Natural killer cell (primary cell): ENCODE data around the gene GALNTL6. TPM values are rescaled to one million over a fixed set of nuclear protein-coding genes. Genes with fewer than 3 reads are reported as not detected.

ENCODE experiments used
- ATAC-seq, 3 donors: fragments of 150-1000 bp in 2 of 3; fragments of 200-7000 bp in 1 of 3; cut with Tn5 transposase; 1 replicate in 1 of 3; 2 replicates in 2 of 3; pipeline ENCODE4 v1.10.0; 2021; ENCODE audit warnings: mild to moderate bottlenecking in 2 of 3, moderate library complexity in 2 of 3
- DNase-seq, 2 donors: peaks; one replicate each; pipeline versions ENCODE4 v3.0.0 to v3.0.0-alpha.2; 2013 to 2021; ENCODE audit warnings: mixed read lengths in 1 of 2
- H3K27ac ChIP-seq: one replicate; pipeline ENCODE4 v1.5.1; 2013; ENCODE audit warnings: mild to moderate bottlenecking, low read length
- H3K27me3 ChIP-seq: one replicate; pipeline ENCODE4 v1.6.1; 2013; ENCODE audit warnings: low read length; ENCODE audit not compliant: control insufficient read depth, insufficient read depth
- H3K36me3 ChIP-seq: one replicate; pipeline ENCODE4 v1.6.1; 2013; ENCODE audit warnings: low read length; ENCODE audit not compliant: control insufficient read depth, insufficient read depth
- H3K4me1 ChIP-seq: one replicate; pipeline ENCODE4 v1.6.1; 2013; ENCODE audit warnings: low read length; ENCODE audit not compliant: control insufficient read depth, insufficient read depth
- H3K4me3 ChIP-seq: one replicate; pipeline ENCODE4 v1.5.1; 2013; ENCODE audit warnings: low read length
- H3K9me3 ChIP-seq: one replicate; pipeline ENCODE4 v1.6.1; 2013; ENCODE audit warnings: low read length; ENCODE audit not compliant: control insufficient read depth, insufficient read depth
- H3K27ac Mint-ChIP-seq, 2 donors: one replicate each; pipeline ENCODE4 v1.8.0; 2022; ENCODE audit warnings: mild to moderate bottlenecking in 2 of 2, mixed read lengths in 2 of 2, moderate library complexity in 1 of 2
- H3K27me3 Mint-ChIP-seq, 2 donors: one replicate each; pipeline ENCODE4 v1.8.0; 2022; ENCODE audit warnings: low read depth in 2 of 2, mixed read lengths in 2 of 2
- H3K36me3 Mint-ChIP-seq: one replicate; pipeline ENCODE4 v1.8.0; 2022; ENCODE audit warnings: mixed read lengths
- H3K4me1 Mint-ChIP-seq, 2 donors: one replicate each; pipeline ENCODE4 v1.8.0; 2022; ENCODE audit warnings: mixed read lengths in 2 of 2
- H3K4me3 Mint-ChIP-seq: one replicate; pipeline ENCODE4 v1.8.0; 2022; ENCODE audit warnings: mild to moderate bottlenecking, moderate library complexity, mixed read lengths
- H3K9me3 Mint-ChIP-seq, 2 donors: one replicate each; pipeline ENCODE4 v1.8.0; 2022; ENCODE audit warnings: mixed read lengths in 2 of 2
- WGBS: methylation state at CpG from one replicate; pipeline ENCODE4 v1.1.7; 2013; ENCODE audit warnings: missing lambda C conversion rate; ENCODE audit not compliant: insufficient coverage; 5-methylcytosine and 5-hydroxymethylcytosine counted together
- intact Hi-C: fragments of 100-400 bp; cut with micrococcal nuclease; formaldehyde crosslinking; loops from one replicate; pipeline ENCODE4 v1.14.2; 2022
- total RNA-seq, 4 donors: library from RNA; stranded (reverse); fragments of 120-200 nt in 1 of 4; gene quantifications; one replicate each; pipeline versions ENCODE4 v1.2.3 to v1.2.4, GENCODE V29; 2013 to 2022
- TF ChIP-seq, protein P1 (sequence below): fragments of 200-600 bp; IDR thresholded peaks from one replicate; pipeline ENCODE4 v1.8.0; 2022; ENCODE audit warnings: antibody characterized with exemption

The GALNTL6 gene
- total RNA-seq, 3 donors from 2014 or later (not counting 1 experiment from before 2014, with no cell fraction given), result not detected

DNA sequence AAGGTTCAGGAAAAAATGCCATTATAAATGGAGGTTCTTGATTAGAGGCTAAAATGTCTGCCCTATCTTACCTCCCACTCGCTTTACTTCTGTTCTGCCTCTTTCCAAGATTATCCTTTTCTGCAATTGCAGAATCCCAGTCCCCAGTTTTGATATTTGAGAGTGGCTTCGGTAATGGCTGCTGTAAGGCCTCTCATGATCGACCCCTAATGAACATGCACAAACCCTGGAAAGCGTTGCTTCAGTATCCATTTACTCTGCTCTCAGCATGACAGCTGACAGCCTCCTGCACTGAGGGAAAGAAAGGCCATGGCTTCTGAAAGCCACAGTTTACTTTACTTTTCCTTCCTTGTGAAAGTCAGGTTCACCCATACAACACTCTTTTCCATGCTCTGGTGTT lies 1030.0 kb downstream of the GALNTL6 start:
- no peak overlapping the region for H3K27ac ChIP-seq
- H3K4me1 ChIP-seq, result no peaks in the 10 kb centered on the region
- H3K9me3 ChIP-seq, result no peaks in the 10 kb centered on the region
- H3K27me3 Mint-ChIP-seq, result no peaks in the 10 kb centered on the region
- intact Hi-C loops, result no loop called here
- no peak overlapping the region for H3K27ac Mint-ChIP-seq
- TF ChIP-seq, protein P1, sequence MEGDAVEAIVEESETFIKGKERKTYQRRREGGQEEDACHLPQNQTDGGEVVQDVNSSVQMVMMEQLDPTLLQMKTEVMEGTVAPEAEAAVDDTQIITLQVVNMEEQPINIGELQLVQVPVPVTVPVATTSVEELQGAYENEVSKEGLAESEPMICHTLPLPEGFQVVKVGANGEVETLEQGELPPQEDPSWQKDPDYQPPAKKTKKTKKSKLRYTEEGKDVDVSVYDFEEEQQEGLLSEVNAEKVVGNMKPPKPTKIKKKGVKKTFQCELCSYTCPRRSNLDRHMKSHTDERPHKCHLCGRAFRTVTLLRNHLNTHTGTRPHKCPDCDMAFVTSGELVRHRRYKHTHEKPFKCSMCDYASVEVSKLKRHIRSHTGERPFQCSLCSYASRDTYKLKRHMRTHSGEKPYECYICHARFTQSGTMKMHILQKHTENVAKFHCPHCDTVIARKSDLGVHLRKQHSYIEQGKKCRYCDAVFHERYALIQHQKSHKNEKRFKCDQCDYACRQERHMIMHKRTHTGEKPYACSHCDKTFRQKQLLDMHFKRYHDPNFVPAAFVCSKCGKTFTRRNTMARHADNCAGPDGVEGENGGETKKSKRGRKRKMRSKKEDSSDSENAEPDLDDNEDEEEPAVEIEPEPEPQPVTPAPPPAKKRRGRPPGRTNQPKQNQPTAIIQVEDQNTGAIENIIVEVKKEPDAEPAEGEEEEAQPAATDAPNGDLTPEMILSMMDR, result no peak
- no peak overlapping the region for H3K4me3 Mint-ChIP-seq
- DNase-seq, result no peak
- no peak overlapping the region for H3K4me3 ChIP-seq
- WGBS, result 56% methylated on average over 3 of the region's 4 CpGs
- no peaks in the 10 kb centered on the region for H3K36me3 Mint-ChIP-seq
- H3K9me3 Mint-ChIP-seq, result no peaks in the 10 kb centered on the region
- no peak for ATAC-seq
- H3K27me3 ChIP-seq, result no peaks in the 10 kb centered on the region
- H3K4me1 Mint-ChIP-seq, result no peaks in the 10 kb centered on the region
- H3K36me3 ChIP-seq, result no peaks in the 10 kb centered on the region

DNA sequence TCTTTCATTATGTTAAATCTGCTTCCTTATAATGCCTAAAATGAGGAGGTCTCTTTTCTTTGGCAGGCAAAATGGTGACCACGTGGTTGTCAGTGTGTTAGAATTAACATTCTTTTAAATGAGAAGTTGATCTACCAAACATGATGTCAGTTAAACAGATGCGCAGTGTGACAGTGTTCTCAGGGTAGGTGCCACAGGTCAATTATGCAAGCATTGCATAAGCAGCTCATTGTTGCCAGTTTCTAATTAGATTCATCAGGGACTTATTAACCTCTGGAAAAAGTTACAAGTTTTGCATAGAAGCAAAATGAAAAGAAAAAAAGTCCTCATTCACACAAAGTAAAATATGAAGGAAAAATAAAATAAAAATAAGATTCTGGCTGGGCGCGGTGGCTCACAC lies 1031.4 kb downstream of the GALNTL6 start:
- Histone ChIP-seq H3K36me3 (no peaks in the 10 kb centered on the region), H3K9me3 (no peaks in the 10 kb centered on the region), H3K4me1 (no peaks in the 10 kb centered on the region), H3K27me3 (no peaks in the 10 kb centered on the region), H3K27ac (no peak overlapping the region), H3K4me3 (no peak overlapping the region)
- Mint-ChIP-seq H3K4me3 (no peak overlapping the region), H3K27me3 (no peaks in the 10 kb centered on the region), H3K4me1 (no peaks in the 10 kb centered on the region), H3K9me3 (no peaks in the 10 kb centered on the region), H3K27ac (no peak overlapping the region), H3K36me3 (no peaks in the 10 kb centered on the region)
- no peak for ATAC-seq
- no peak for DNase-seq
- WGBS, result 94% methylated on average over 4 of the region's 4 CpGs
- intact Hi-C loops, result no loop called here
- TF ChIP-seq, protein P1, result no peak

DNA sequence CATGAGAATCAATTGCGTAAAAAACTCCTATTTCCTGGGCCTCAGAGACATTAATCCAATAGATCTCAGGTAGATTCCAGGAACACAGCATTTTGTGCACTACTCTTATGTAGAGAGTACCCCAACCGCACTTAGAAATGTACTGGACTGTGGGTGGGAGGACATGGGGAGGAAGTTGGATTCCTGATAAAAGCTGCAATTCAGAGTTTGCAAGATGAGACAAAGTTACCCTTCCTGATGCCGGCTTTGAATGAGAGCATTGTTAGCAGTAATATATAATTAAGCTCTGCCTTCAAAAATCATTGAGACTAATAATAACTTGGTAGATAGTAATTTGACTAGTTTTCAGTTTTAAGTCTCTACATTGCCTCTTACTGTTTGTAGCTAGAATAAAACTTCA lies 1032.1 kb downstream of the GALNTL6 start:
- H3K36me3 Mint-ChIP-seq, result no peaks in the 10 kb centered on the region
- no peaks in the 10 kb centered on the region for H3K27me3 Mint-ChIP-seq
- no peaks in the 10 kb centered on the region for H3K9me3 ChIP-seq
- H3K4me3 ChIP-seq, result no peak overlapping the region
- WGBS, result 96% methylated on average over 2 of the region's 3 CpGs
- H3K27ac Mint-ChIP-seq, result no peak overlapping the region
- no peak overlapping the region for H3K27ac ChIP-seq
- DNase-seq, result no peak
- no peaks in the 10 kb centered on the region for H3K4me1 ChIP-seq
- intact Hi-C loops, result no loop called here
- no peaks in the 10 kb centered on the region for H3K4me1 Mint-ChIP-seq
- TF ChIP-seq, protein P1, result no peak
- H3K36me3 ChIP-seq, result no peaks in the 10 kb centered on the region
- ATAC-seq, result no peak
- H3K4me3 Mint-ChIP-seq, result no peak overlapping the region
- H3K9me3 Mint-ChIP-seq, result peaks cover 0 to 3% of the 10 kb centered on the region in 2 donors
- no peaks in the 10 kb centered on the region for H3K27me3 ChIP-seq

DNA sequence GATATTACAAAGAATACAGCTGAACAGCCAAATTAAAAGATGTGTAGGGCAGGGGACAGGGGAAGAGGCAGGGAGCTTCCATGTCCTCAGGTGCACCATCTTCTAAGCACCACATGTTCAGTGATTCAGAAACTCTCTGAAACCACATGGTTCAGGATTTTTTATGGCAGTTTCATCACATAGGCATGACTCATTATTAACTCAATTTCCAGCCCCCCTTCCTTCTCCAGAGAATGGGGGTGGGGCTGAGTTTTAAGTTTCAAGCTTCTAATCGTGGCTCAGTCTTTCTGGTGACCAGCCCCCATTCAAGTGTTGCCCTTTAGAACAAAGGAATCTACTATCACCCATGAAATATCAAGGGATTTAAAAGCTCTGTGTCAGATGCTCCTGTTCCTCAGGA lies 1037.6 kb downstream of the GALNTL6 start:
- H3K27me3 Mint-ChIP-seq, result no peaks in the 10 kb centered on the region
- H3K4me1 Mint-ChIP-seq, result no peaks in the 10 kb centered on the region
- DNase-seq (no peak), ATAC-seq (no peak)
- intact Hi-C loops, result no loop called here
- H3K4me1 ChIP-seq, result no peaks in the 10 kb centered on the region
- TF ChIP-seq, protein P1, result no peak
- H3K9me3 ChIP-seq, result no peaks in the 10 kb centered on the region
- H3K27ac ChIP-seq, result no peak overlapping the region
- no peaks in the 10 kb centered on the region for H3K36me3 ChIP-seq
- H3K36me3 Mint-ChIP-seq, result no peaks in the 10 kb centered on the region
- H3K4me3 ChIP-seq, result no peak overlapping the region
- H3K9me3 Mint-ChIP-seq, result peaks cover 5 to 6% of the 10 kb centered on the region in 2 donors
- H3K27ac Mint-ChIP-seq, result no peak overlapping the region
- WGBS, result 67% methylated on average over 1 of the region's 1 CpG
- H3K27me3 ChIP-seq, result no peaks in the 10 kb centered on the region
- H3K4me3 Mint-ChIP-seq, result no peak overlapping the region
